ENCODE measurements around the gene NCAPD3.
"Not testable (repeated sequence)": the region's sequence is repeated elsewhere in the genome, so short reads cannot be mapped to it uniquely, and the experiment has no call there.

NCAPD3 gene, protein sequence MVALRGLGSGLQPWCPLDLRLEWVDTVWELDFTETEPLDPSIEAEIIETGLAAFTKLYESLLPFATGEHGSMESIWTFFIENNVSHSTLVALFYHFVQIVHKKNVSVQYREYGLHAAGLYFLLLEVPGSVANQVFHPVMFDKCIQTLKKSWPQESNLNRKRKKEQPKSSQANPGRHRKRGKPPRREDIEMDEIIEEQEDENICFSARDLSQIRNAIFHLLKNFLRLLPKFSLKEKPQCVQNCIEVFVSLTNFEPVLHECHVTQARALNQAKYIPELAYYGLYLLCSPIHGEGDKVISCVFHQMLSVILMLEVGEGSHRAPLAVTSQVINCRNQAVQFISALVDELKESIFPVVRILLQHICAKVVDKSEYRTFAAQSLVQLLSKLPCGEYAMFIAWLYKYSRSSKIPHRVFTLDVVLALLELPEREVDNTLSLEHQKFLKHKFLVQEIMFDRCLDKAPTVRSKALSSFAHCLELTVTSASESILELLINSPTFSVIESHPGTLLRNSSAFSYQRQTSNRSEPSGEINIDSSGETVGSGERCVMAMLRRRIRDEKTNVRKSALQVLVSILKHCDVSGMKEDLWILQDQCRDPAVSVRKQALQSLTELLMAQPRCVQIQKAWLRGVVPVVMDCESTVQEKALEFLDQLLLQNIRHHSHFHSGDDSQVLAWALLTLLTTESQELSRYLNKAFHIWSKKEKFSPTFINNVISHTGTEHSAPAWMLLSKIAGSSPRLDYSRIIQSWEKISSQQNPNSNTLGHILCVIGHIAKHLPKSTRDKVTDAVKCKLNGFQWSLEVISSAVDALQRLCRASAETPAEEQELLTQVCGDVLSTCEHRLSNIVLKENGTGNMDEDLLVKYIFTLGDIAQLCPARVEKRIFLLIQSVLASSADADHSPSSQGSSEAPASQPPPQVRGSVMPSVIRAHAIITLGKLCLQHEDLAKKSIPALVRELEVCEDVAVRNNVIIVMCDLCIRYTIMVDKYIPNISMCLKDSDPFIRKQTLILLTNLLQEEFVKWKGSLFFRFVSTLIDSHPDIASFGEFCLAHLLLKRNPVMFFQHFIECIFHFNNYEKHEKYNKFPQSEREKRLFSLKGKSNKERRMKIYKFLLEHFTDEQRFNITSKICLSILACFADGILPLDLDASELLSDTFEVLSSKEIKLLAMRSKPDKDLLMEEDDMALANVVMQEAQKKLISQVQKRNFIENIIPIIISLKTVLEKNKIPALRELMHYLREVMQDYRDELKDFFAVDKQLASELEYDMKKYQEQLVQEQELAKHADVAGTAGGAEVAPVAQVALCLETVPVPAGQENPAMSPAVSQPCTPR (N-terminal part only)
- 68.9 to 74.3 reads per million in 2 donors for total RNA-seq

- DNase-seq = peak; percentile 92 to 98 (median 94)
These were observed at the start of gene NCAPD3, which contains the start of gene VPS26B for GRCh38 chr11:134223836-134224709. NCAPD3 (minus strand) TSS chr11:134223967; CDS start chr11:134223926, 41 bp downstream. VPS26B (plus strand) TSS chr11:134224671; CDS start chr11:134225123, 452 bp downstream.

DNA sequence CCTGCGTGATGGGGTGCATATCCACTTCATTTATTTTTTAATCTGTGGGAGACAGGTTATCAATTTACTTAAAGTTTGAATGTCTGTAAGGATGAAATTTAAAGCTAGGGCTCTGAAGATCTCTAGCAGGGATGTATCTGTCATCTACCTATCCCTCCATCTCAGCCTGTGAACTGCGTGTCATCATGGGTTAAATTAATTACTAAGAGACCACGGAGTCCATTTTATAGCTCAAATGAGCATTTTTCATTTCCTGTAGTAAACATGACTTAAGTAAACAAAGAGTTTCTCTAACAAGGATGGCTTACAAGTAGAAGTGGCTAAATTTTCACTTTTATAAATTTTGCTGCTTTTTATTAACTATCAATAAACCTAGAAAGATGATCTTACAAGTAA, 49.5 kb upstream of the NCAPD3 start:
- peak in 1 of 5 experiments; percentile 62 for DNase-seq

DNA sequence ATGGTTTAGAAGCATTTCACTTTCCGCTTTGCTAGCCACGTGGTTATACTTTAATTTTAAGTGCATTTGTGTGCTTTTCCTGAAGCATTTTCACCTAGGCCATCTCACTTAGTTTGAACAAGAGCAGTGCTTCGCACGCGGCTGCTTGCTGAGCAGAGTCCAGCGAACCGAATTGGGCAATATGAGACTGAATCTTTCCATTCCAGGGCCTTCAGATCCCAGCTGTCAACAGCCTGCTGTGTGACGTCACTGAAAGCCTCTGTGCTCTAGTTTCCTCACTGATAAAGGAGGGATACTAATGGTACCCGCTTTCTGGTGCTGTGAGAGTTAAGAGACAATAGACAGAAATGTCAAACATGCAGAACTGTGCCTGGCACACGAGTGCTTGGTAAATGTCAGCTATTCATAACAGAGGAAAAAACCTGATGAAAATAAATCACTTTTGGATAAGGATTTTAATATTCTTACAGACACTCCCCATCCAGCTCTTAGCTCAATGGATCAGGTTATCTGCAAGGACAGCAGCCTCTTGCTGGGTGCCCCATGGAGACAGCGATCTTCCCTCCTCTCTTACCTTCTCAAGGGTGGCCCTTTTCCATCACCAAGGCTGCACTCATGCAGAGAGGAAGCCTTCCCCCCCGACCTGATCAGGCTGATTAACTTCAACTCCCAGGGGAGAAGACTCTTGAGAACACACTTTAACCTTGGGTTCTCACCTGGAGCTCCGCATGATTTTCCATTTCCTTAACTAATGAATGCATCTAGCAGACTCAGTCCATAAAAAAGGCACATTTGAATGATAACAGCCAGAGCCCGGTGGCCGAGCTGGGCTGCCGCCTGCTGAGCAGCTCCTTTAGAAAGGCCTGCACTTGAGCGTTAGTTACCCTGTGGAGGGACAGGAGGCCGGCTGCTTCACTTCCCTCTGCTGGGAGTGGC, 48.9 kb upstream of the NCAPD3 start:
- DNase-seq = no peak

GRCh38 chr11:134271978-134272377, 48.2 kb upstream of the NCAPD3 start:
- DNase-seq = no peak

GRCh38 chr11:134270250-134270714, 46.5 kb upstream of the NCAPD3 start:
- DNase-seq = peak in 2 of 5 experiments; percentile 16 to 94

- DNase-seq = no peak
These were observed 44.2 kb upstream of the NCAPD3 start for GRCh38 chr11:134267966-134268365.

- DNase-seq = no peak
These were observed 43.7 kb upstream of the NCAPD3 start for GRCh38 chr11:134267461-134267860.

DNA sequence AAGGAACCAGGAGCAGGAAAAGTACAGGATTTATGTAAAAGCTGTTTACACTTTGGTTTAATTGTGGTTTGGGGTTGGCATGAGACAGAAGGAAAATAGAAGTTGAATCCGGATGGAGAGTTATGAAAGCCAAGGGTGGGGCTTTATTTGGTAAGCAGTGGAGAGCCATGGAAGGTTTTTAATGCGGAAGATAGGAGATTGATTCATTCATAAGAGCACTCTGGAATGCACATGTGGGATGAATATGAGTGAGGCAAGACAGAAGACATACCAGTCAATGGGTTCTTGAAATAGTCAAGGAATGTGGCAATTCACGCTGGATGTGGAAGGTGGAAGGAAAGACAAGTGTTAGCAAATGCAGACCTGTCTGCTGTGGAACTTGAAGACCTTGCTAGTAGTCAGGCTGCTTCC, 43.1 kb upstream of the NCAPD3 start:
- no peak for DNase-seq

DNA sequence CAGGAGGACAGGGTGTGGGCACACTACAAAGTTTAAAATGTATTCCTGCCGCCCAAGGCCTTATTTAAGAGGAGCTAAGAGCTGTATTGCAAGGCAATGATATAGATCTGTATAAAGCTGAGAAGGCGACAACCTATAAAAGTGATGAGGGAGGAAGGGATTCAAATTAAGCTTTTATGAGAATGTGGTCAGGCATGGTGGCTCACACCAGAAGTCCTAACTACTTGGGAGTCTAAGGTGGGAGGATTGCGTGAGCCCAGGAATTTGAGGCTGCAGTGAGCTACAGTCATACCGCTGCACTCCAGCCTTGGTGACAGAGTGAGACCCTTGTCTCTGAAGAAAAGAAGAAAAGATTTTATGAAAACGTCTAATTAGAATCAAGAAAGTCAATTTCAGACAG, 42.7 kb upstream of the NCAPD3 start:
- no peak for DNase-seq

DNA sequence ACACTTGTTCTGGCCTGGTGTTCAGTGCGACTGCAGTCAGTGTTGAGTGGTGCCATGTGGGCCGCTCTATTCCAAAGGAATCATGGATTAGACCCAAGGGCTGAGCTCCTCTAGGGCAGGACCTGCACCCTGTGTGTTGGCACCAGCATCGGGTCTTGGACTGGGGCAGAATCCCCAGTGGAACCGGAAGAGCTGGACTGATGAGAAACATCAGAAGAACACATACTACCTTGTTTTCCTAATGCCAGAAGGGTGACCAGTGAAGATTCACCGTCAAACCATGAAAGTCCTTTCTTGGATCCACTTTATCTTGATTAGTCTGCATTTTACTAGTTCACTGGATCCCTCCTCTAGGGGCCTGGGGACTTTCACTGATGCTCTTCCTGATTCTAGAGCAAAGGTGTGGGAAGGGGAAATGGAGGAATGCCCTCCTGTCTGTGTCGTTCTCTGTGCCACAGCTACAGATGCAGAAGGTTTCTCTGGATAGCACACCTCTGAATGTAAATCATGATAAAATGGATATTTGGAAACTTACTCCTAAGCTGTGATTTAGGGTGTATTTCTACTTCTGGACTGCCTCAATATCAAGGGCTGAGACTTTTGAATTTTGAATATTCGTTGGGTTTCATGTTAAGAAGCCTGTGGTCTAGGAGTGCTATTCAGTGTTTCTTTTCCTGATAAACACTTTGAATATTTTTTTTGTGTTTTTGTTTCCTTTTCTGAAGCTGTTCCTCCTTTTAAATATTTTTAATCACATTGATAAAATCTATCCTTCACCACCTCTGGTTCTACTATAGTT, 41.4 kb upstream of the NCAPD3 start:
- DNase-seq = no peak

- DNase-seq = peak in 1 of 5 experiments; percentile 61
These were observed 38.1 kb upstream of the NCAPD3 start for GRCh38 chr11:134261626-134262488.

DNA sequence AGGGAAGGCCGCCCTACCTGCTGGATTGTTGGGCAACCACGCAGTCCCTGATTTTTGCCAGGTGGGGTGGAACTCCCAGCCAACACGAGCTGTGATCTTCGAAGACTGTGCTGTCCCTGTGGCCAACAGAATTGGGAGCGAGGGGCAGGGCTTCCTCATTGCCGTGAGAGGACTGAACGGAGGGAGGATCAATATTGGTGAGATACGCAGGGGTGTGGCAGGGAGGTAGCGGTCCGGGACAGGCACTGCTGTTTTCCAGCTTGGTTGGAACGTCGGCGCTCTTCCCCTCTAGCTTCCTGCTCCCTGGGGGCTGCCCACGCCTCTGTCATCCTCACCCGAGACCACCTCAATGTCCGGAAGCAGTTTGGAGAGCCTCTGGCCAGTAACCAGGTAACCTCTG, 37.2 kb upstream of the NCAPD3 start:
- DNase-seq = no peak

DNA sequence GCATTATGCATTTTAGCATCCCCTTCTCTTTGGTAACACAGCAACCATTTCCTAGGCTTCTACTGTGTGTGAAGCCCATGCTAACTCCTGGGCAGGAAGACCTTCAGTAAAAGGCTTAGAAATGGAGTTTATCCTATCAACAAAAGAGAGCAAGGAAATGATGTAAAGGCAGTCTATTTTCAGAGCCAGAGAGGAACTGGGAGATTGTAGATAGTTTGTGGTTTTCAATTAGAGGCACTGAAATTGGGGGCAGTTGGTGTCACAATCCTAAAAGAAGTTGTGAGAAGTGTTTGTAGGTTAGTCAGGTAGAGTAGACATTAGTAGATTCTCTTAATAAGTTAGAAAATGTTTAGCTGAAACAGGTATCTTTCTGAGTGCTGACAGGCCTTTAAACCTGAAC, 36.7 kb upstream of the NCAPD3 start:
- peak in 1 of 5 experiments; percentile 29 for DNase-seq

DNA sequence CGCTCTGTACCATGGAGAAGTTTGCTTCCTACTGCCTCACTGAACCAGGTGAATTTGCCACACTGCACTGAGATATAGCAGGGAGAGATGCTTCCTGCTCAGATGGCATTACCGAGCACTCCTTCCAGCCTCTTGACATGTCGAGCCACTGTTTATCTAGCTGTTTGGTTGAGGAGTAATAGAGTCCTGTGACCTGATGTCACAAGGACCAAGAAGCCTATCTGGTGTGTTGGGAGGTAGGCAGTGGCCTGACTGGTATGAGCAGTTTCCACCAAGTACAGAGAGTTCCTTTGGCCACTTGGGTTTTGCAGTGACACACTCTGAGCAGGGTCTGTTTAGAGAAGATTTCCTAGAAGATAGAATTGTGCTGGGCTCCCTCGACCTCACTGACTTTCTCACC, 34.8 kb upstream of the NCAPD3 start:
- DNase-seq = no peak

DNA sequence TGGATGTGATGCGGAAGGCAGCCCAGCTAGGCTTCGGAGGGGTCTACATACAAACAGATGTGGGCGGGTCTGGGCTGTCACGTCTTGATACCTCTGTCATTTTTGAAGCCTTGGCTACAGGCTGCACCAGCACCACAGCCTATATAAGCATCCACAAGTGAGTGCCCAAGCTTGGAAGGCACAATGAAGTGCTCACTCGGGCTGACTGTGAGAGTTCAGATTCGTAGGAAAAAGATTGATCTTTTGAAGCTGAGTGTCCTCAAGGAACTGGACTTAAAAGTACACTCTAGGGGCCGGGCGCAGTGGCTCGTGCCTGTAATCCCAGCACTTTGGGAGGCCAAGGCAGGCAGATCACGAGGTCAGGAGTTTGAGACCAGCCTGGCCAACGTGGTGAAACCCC, 33.3 kb upstream of the NCAPD3 start:
- no peak for DNase-seq

GRCh38 chr11:134255184-134255561, 31.4 kb upstream of the NCAPD3 start:
- DNase-seq = not testable (repeated sequence)

GRCh38 chr11:134254433-134255183, 30.8 kb upstream of the NCAPD3 start:
- DNase-seq = no peak

Data from T-helper 2 cell (primary cell).